ENCODE results near the gene NKX6-1. TPM values are rescaled to one million over a fixed set of nuclear protein-coding genes. Genes with fewer than 3 reads are reported as not detected.

The NKX6-1 gene
- total RNA-seq, 2 donors from 2014 or later = 0.14 to 0.40 TPM

DNA sequence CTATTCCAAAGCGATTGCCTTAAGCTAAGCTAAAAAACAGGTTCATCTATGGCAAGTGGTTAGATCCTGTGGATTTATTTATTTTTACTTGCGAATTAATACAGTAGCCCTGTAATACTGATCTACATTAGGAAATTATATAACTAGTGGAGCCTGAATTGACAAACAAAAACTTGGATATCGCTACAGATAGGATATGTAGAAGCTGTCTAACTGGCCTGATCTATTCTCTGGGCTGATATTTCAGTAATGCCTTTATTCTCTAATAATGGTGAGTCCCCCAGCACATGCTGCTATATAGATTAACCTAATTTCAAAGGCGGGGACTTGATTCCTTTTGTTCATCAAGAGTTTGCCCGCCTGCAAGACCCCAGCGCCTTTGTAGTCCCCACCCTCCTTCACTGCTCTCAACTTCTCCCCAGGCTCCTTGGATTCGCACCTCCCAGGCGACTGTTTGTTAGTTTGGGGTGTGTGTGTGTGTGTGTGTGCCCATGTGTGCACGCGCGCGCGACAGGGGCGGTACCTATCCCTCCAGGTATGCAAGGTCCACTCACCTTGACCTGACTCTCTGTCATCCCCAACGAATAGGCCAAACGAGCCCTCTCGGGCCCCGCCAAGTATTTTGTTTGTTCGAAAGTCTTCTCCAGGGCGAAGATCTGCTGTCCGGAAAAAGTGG, 3.8 kb downstream of the NKX6-1 start:
- DNase-seq (ENCODE audit: low spot score) = no peak
- Histone ChIP-seq H3K9me3 (no peaks in the 10 kb centered on the region), H3K27me3 (replicated peaks; ENCODE audit: insufficient read depth) (peaks cover 78% of the 10 kb centered on the region), H3K4me3 (no peak overlapping the region), H3K4me1 (replicated peaks) (no peaks in the 10 kb centered on the region), H3K27ac (no peak overlapping the region), H3K36me3 (no peaks in the 10 kb centered on the region)
- 11% methylated on average over 21 of the region's 21 CpGs for WGBS
- TF ChIP-seq POLR2AphosphoS5 (IDR thresholded peaks at IDR 0.05) (no peak), POLR2A (IDR thresholded peaks at IDR 0.05) (no peak)
- TF ChIP-seq, protein P1, sequence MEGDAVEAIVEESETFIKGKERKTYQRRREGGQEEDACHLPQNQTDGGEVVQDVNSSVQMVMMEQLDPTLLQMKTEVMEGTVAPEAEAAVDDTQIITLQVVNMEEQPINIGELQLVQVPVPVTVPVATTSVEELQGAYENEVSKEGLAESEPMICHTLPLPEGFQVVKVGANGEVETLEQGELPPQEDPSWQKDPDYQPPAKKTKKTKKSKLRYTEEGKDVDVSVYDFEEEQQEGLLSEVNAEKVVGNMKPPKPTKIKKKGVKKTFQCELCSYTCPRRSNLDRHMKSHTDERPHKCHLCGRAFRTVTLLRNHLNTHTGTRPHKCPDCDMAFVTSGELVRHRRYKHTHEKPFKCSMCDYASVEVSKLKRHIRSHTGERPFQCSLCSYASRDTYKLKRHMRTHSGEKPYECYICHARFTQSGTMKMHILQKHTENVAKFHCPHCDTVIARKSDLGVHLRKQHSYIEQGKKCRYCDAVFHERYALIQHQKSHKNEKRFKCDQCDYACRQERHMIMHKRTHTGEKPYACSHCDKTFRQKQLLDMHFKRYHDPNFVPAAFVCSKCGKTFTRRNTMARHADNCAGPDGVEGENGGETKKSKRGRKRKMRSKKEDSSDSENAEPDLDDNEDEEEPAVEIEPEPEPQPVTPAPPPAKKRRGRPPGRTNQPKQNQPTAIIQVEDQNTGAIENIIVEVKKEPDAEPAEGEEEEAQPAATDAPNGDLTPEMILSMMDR (IDR thresholded peaks at IDR 0.05) = no peak
- intact Hi-C loops (cut with DNase I) = no loop called here

DNA sequence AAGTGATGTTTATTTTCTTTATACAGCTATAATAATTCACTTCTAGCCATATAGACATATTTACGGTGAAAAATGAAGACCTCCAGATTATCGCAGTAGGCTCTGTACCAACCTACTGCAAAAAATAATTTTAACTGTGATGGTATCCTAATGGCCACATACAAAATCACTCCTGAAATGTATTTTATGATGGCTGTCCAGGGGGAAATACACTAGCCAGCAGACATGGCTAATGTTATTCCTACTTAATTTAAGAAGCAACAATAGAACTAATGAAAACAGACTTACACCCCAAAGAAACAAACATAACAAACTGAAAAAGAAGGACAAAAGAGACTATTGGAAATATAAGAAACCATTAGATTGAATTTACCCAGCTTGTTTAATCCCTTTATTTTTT, 4.6 kb downstream of the NKX6-1 start:
- H3K36me3 ChIP-seq = no peaks in the 10 kb centered on the region
- no peaks in the 10 kb centered on the region for H3K4me1 ChIP-seq (replicated peaks)
- intact Hi-C loops (cut with DNase I) = no loop called here
- no peaks in the 10 kb centered on the region for H3K9me3 ChIP-seq
- no peak for DNase-seq (ENCODE audit: low spot score)
- H3K4me3 ChIP-seq = no peak overlapping the region
- no peak overlapping the region for H3K27ac ChIP-seq
- WGBS = 45% methylated on average over 2 of the region's 2 CpGs
- H3K27me3 ChIP-seq (replicated peaks; ENCODE audit: insufficient read depth) = peaks cover 71% of the 10 kb centered on the region
- TF ChIP-seq, protein P1 (IDR thresholded peaks at IDR 0.05) = no peak
- TF ChIP-seq POLR2A (IDR thresholded peaks at IDR 0.05) = no peak
- TF ChIP-seq POLR2AphosphoS5 (IDR thresholded peaks at IDR 0.05) = no peak

DNA sequence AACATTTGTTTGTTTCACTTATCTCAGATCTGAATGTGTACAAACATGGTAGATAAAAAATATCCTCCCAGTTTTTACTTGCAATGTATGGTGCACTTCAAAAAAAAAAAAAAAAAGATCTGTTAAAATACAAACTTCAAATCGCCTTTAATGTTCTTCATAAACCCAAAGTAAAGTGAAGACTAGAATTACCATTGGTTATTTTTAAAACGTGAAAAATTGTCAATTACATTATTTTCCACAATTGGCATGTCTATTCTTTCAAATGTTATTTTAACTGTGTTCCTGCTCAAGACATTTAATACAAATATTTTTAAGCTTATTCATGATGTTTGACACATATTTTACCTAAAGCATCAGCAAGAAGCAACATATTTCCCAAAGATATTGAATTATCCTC, 5.0 kb downstream of the NKX6-1 start:
- no peaks in the 10 kb centered on the region for H3K4me1 ChIP-seq (replicated peaks)
- no peaks in the 10 kb centered on the region for H3K36me3 ChIP-seq
- H3K27ac ChIP-seq = no peak overlapping the region
- TF ChIP-seq, protein P1 (IDR thresholded peaks at IDR 0.05) = no peak
- TF ChIP-seq POLR2A (IDR thresholded peaks at IDR 0.05) = no peak
- TF ChIP-seq POLR2AphosphoS5 (IDR thresholded peaks at IDR 0.05) = no peak
- H3K4me3 ChIP-seq = no peak overlapping the region
- no peak for DNase-seq (ENCODE audit: low spot score)
- no peaks in the 10 kb centered on the region for H3K9me3 ChIP-seq
- 13% methylated on average over 2 of the region's 2 CpGs for WGBS
- intact Hi-C loops (cut with DNase I) = no loop called here
- peaks cover 67% of the 10 kb centered on the region for H3K27me3 ChIP-seq (replicated peaks; ENCODE audit: insufficient read depth)

DNA sequence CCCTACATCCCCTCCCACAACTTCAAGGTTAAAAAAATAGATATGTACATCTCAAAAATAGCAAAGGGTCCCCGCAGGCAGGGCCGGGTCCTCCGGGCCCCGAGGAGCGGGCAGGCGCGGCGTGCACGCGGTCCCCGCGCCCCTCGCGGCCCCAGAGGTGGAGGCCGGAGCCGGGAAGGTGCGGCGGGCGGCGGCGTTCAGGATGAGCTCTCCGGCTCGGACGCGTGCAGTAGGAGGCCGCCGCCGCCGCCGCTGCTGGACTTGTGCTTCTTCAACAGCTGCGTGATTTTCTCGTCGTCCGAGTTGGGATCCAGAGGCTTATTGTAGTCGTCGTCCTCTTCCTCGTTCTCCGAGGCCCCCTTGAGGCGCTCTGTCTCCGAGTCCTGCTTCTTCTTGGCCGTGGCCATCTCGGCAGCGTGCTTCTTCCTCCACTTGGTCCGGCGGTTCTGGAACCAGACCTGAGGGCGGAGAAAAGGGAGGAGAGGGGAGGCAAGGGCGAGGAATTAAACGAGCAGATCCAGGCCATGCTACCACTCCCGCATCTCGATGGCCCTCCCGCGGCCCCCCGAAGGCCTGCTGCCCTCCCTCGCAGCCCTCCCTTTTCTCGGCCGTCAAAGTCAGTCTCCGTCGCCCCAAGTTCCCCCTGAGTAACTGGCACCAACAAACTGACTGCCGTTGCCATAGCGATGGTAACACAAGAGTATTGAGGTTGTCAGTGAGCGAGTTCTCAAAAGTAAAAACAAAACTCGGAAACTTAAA, 5.8 kb downstream of the NKX6-1 start:
- H3K27ac ChIP-seq = no peak overlapping the region
- no peaks in the 10 kb centered on the region for H3K4me1 ChIP-seq (replicated peaks)
- peaks cover 65% of the 10 kb centered on the region for H3K27me3 ChIP-seq (replicated peaks; ENCODE audit: insufficient read depth)
- H3K4me3 ChIP-seq = no peak overlapping the region
- H3K9me3 ChIP-seq = no peaks in the 10 kb centered on the region
- DNase-seq (ENCODE audit: low spot score) = no peak
- intact Hi-C loops (cut with DNase I) = no loop called here
- no peaks in the 10 kb centered on the region for H3K36me3 ChIP-seq
- no peak for TF ChIP-seq POLR2A (IDR thresholded peaks at IDR 0.05)
- TF ChIP-seq, protein P1 (IDR thresholded peaks at IDR 0.05) = no peak
- TF ChIP-seq POLR2AphosphoS5 (IDR thresholded peaks at IDR 0.05) = no peak
- WGBS = 3% methylated on average over 54 of the region's 62 CpGs

DNA sequence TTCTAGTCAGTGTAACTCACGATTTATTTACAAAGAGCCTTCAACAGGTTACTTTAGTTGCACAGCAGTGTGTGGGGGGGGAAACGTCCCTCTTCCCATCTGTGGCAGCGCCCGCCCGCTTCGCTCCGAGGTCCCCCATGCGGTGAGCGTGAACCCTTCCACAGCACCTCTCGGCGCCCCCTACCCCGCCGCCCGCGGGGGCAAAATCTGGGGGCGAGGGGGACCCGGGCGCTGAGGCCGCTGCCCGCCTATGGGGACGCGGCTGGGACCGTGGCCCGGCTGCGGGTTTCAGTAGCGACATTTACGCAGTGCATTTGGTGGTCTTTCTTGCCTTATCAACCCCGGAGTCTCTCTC, 6.4 kb downstream of the NKX6-1 start:
- H3K4me3 ChIP-seq = no peak overlapping the region

More for the DNA sequence above, 6.4 kb downstream of the NKX6-1 start:
- intact Hi-C loops (cut with DNase I) = no loop called here
- no peak for DNase-seq (ENCODE audit: low spot score)
- no peaks in the 10 kb centered on the region for H3K36me3 ChIP-seq
- H3K27ac ChIP-seq = no peak overlapping the region
- H3K4me1 ChIP-seq (replicated peaks) = no peaks in the 10 kb centered on the region
- H3K27me3 ChIP-seq (replicated peaks; ENCODE audit: insufficient read depth) = peaks cover 60% of the 10 kb centered on the region
- TF ChIP-seq POLR2A (IDR thresholded peaks at IDR 0.05) = no peak
- TF ChIP-seq, protein P1 (IDR thresholded peaks at IDR 0.05) = no peak
- no peak for TF ChIP-seq POLR2AphosphoS5 (IDR thresholded peaks at IDR 0.05)
- WGBS = 8% methylated on average over 27 of the region's 28 CpGs
- no peaks in the 10 kb centered on the region for H3K9me3 ChIP-seq
